SU-DHL-6 (cell line): Measurements from ENCODE around the gene UGT2B11.

ENCODE experiments used
- H2AFZ ChIP-seq: fragments of 200-600 bp; sonication (generic); 2 replicates; pipeline ENCODE4 v1.6.1; 2014; ENCODE audit warnings: low read depth, mild to moderate bottlenecking, moderate library complexity, mixed read lengths, antibody characterized with exemption, low read length; ENCODE audit not compliant: severe bottlenecking
- H3F3A ChIP-seq: fragments of 200-600 bp; shearing (Covaris generic); 2 replicates; pipeline ENCODE4 v1.6.0; 2016; ENCODE audit warnings: antibody characterized with exemption, mild to moderate bottlenecking; ENCODE audit not compliant: insufficient read depth
- H3K27ac ChIP-seq: fragments of 200-600 bp; sonication (generic); 2 replicates; pipeline ENCODE4 v1.5.1; 2016; ENCODE audit warnings: low read depth, mild to moderate bottlenecking, low read length, moderate library complexity, mixed read lengths
- H3K27me3 ChIP-seq: fragments of 200-600 bp; sonication (generic), shearing (Covaris generic); 2 replicates; pipeline ENCODE4 v1.6.0; 2014; ENCODE audit warnings: mild to moderate bottlenecking, low read length
- H3K36me3 ChIP-seq: fragments of 200-600 bp; sonication (generic); 2 replicates; pipeline ENCODE4 v1.6.1; 2014; ENCODE audit warnings: mild to moderate bottlenecking, low read length, mixed read lengths
- H3K4me2 ChIP-seq: fragments of 300-600, 200-600 bp; shearing (Covaris generic), sonication (generic); 2 replicates; pipeline ENCODE4 v1.6.0; 2014; ENCODE audit warnings: low read length, low read depth, mild to moderate bottlenecking; ENCODE audit not compliant: poor library complexity, severe bottlenecking
- H3K4me3 ChIP-seq: fragments of 200-600 bp; sonication (generic); 2 replicates; pipeline ENCODE4 v1.5.1; 2014; ENCODE audit warnings: antibody characterized with exemption, low read length, mild to moderate bottlenecking, mixed read lengths; ENCODE audit not compliant: insufficient read depth, poor library complexity, severe bottlenecking
- H3K79me2 ChIP-seq: fragments of 200-600 bp; sonication (generic); 2 replicates; pipeline ENCODE4 v1.6.1; 2014; ENCODE audit warnings: mild to moderate bottlenecking, low read length, moderate library complexity; ENCODE audit not compliant: insufficient read depth
- H3K9ac ChIP-seq: fragments of 200-600 bp; sonication (generic); 2 replicates; pipeline ENCODE4 v1.7.0; 2014; ENCODE audit warnings: mild to moderate bottlenecking, low read length
- H3K9me2 ChIP-seq: fragments of 200-600 bp; sonication (generic); replicated peaks from 2 replicates; pipeline ENCODE4 v1.6.1; 2014; ENCODE audit warnings: low read length; ENCODE audit not compliant: insufficient read depth
- H3K9me3 ChIP-seq: fragments of 200-600 bp; sonication (generic); 2 replicates; pipeline ENCODE4 v1.6.1; 2014; ENCODE audit warnings: low read length, mixed read lengths; ENCODE audit not compliant: insufficient read depth
- H4K20me1 ChIP-seq: fragments of 200-600 bp; sonication (generic); 2 replicates; pipeline ENCODE4 v1.6.1; 2014; ENCODE audit warnings: low read depth, mild to moderate bottlenecking, antibody characterized with exemption, low read length, moderate library complexity, mixed read lengths
- EZH2phosphoT487 ChIP-seq: fragments of 200-600 bp; sonication (generic), shearing (Covaris generic); conservative IDR thresholded peaks from 2 replicates; pipeline ENCODE4 v1.6.1; 2018; ENCODE audit warnings: mild to moderate bottlenecking, antibody characterized with exemption, low read length, moderate library complexity, mixed read lengths
- TF ChIP-seq, protein P1 (sequence below): fragments of 200-600 bp; sonication (generic); IDR thresholded peaks from one replicate; pipeline ENCODE4 v1.5.1; 2017; ENCODE audit warnings: antibody characterized with exemption, mild to moderate bottlenecking, low read length, moderate library complexity; ENCODE audit not compliant: insufficient read depth, poor library complexity, severe bottlenecking

Gene UGT2B11

GRCh38 chr4:69154021-69154420 lies 60.5 kb downstream of the UGT2B11 start:
- Histone ChIP-seq H3K27me3 (no peaks in the 10 kb centered on the region), H3K9me3 (no peaks in the 10 kb centered on the region), H2AFZ (no peak overlapping the region), H3F3A (no peaks in the 10 kb centered on the region), H3K9me2 (no peaks in the 10 kb centered on the region), H3K9ac (no peak overlapping the region), H3K27ac (no peak overlapping the region), H3K36me3 (no peaks in the 10 kb centered on the region), H3K79me2 (no peaks in the 10 kb centered on the region), H3K4me3 (no peak overlapping the region), H4K20me1 (no peaks in the 10 kb centered on the region), H3K4me2 (no peak overlapping the region)
- TF ChIP-seq EZH2phosphoT487, result no peak
- TF ChIP-seq, protein P1, sequence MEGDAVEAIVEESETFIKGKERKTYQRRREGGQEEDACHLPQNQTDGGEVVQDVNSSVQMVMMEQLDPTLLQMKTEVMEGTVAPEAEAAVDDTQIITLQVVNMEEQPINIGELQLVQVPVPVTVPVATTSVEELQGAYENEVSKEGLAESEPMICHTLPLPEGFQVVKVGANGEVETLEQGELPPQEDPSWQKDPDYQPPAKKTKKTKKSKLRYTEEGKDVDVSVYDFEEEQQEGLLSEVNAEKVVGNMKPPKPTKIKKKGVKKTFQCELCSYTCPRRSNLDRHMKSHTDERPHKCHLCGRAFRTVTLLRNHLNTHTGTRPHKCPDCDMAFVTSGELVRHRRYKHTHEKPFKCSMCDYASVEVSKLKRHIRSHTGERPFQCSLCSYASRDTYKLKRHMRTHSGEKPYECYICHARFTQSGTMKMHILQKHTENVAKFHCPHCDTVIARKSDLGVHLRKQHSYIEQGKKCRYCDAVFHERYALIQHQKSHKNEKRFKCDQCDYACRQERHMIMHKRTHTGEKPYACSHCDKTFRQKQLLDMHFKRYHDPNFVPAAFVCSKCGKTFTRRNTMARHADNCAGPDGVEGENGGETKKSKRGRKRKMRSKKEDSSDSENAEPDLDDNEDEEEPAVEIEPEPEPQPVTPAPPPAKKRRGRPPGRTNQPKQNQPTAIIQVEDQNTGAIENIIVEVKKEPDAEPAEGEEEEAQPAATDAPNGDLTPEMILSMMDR, result no peak
